Neural cell (in vitro differentiated cells): ENCODE data around the gene PCP4.

Experiments used
- EP300 ChIP-seq: fragments of 450-650 bp; conservative IDR thresholded peaks from 2 replicates; pipeline ENCODE4 v1.6.1; 2014; ENCODE audit warnings: antibody characterized with exemption, mild to moderate bottlenecking, moderate library complexity; ENCODE audit not compliant: poor library complexity, severe bottlenecking
- EZH2 ChIP-seq: fragments of 200-600, 300-800 bp; shearing (Covaris generic), sonication (generic); IDR thresholded peaks from 2 replicates; pipeline ENCODE4 v1.6.1; 2014; ENCODE audit warnings: antibody characterized with exemption, low read length, borderline replicate concordance, mild to moderate bottlenecking; ENCODE audit not compliant: insufficient read depth, poor library complexity, severe bottlenecking
- RAD21 ChIP-seq: fragments of 450-650 bp; conservative IDR thresholded peaks from 2 replicates; pipeline ENCODE4 v1.6.1; 2014; ENCODE audit warnings: antibody characterized with exemption, mild to moderate bottlenecking, moderate library complexity
- SMC3 ChIP-seq: fragments of 450-650 bp; conservative IDR thresholded peaks from 2 replicates; pipeline ENCODE4 v1.6.1; 2014; ENCODE audit warnings: antibody characterized with exemption, mild to moderate bottlenecking, moderate library complexity; ENCODE audit not compliant: poor library complexity
- TAF1 ChIP-seq: IDR thresholded peaks from 2 replicates; pipeline ENCODE4 v1.6.1; 2012; ENCODE audit warnings: low read depth
- TF ChIP-seq, protein P1 (sequence below): fragments of 450-650 bp; IDR thresholded peaks from 2 replicates; pipeline ENCODE4 v1.5.1; 2014; ENCODE audit warnings: antibody characterized with exemption, mild to moderate bottlenecking, moderate library complexity; ENCODE audit not compliant: poor library complexity, severe bottlenecking
- TF ChIP-seq, protein P2 (sequence below): IDR thresholded peaks from 2 replicates; pipeline ENCODE4 v1.6.1; 2012; ENCODE audit warnings: borderline replicate concordance

DNA sequence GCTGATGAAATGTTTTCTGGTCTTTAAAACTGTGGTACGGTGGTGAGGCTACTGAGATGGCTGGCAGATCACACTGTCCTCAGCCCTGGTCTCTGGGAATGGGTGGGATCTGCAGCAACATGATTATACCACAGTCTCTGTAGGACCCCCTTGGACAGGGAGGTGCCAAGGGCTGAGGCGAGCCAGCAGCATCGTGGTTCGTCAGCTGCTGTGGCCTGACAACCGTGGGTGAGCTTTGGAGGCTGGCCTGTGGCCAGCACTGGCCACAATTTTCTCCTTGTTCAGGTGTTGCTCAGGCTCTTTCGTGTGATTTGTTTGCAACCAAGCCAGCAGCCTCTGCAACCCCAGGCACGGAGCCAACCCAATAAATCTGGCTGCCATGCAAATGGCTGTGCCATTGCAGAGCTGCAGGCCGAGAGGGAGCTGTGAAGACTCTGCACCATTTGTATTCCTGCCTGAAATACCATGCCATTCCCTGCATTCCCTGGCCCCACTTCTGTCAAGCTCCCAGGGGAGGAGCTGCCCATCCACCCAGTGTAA lies 70.9 kb downstream of the PCP4 start:
- TF ChIP-seq, protein P1, sequence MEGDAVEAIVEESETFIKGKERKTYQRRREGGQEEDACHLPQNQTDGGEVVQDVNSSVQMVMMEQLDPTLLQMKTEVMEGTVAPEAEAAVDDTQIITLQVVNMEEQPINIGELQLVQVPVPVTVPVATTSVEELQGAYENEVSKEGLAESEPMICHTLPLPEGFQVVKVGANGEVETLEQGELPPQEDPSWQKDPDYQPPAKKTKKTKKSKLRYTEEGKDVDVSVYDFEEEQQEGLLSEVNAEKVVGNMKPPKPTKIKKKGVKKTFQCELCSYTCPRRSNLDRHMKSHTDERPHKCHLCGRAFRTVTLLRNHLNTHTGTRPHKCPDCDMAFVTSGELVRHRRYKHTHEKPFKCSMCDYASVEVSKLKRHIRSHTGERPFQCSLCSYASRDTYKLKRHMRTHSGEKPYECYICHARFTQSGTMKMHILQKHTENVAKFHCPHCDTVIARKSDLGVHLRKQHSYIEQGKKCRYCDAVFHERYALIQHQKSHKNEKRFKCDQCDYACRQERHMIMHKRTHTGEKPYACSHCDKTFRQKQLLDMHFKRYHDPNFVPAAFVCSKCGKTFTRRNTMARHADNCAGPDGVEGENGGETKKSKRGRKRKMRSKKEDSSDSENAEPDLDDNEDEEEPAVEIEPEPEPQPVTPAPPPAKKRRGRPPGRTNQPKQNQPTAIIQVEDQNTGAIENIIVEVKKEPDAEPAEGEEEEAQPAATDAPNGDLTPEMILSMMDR: no peak
- no peak for TF ChIP-seq EZH2
- TF ChIP-seq, protein P2, sequence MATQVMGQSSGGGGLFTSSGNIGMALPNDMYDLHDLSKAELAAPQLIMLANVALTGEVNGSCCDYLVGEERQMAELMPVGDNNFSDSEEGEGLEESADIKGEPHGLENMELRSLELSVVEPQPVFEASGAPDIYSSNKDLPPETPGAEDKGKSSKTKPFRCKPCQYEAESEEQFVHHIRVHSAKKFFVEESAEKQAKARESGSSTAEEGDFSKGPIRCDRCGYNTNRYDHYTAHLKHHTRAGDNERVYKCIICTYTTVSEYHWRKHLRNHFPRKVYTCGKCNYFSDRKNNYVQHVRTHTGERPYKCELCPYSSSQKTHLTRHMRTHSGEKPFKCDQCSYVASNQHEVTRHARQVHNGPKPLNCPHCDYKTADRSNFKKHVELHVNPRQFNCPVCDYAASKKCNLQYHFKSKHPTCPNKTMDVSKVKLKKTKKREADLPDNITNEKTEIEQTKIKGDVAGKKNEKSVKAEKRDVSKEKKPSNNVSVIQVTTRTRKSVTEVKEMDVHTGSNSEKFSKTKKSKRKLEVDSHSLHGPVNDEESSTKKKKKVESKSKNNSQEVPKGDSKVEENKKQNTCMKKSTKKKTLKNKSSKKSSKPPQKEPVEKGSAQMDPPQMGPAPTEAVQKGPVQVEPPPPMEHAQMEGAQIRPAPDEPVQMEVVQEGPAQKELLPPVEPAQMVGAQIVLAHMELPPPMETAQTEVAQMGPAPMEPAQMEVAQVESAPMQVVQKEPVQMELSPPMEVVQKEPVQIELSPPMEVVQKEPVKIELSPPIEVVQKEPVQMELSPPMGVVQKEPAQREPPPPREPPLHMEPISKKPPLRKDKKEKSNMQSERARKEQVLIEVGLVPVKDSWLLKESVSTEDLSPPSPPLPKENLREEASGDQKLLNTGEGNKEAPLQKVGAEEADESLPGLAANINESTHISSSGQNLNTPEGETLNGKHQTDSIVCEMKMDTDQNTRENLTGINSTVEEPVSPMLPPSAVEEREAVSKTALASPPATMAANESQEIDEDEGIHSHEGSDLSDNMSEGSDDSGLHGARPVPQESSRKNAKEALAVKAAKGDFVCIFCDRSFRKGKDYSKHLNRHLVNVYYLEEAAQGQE: no peak
- TF ChIP-seq TAF1: no peak
- no peak for TF ChIP-seq RAD21
- TF ChIP-seq EP300: no peak
- no peak for TF ChIP-seq SMC3
